DOHH2 (cell line): ENCODE measurements around the gene ROPN1B.
"Not testable (repeated sequence)": the region's sequence is repeated elsewhere in the genome, so short reads cannot be mapped to it uniquely, and the experiment has no call there.

Experiments
- EZH2phosphoT487 ChIP-seq: fragments of 200-600 bp; sonication (generic); IDR thresholded peaks from 2 replicates; pipeline ENCODE4 v1.6.1; 2017; ENCODE audit warnings: borderline replicate concordance, mild to moderate bottlenecking, antibody characterized with exemption, low read length, moderate library complexity, mixed read lengths
- TF ChIP-seq, protein P1 (sequence below): fragments of 200-600 bp; sonication (generic); IDR thresholded peaks from one replicate; pipeline ENCODE4 v1.5.1; 2014; ENCODE audit warnings: antibody characterized with exemption, mild to moderate bottlenecking, low read depth, low read length; ENCODE audit not compliant: poor library complexity, severe bottlenecking

- TF ChIP-seq, protein P1, sequence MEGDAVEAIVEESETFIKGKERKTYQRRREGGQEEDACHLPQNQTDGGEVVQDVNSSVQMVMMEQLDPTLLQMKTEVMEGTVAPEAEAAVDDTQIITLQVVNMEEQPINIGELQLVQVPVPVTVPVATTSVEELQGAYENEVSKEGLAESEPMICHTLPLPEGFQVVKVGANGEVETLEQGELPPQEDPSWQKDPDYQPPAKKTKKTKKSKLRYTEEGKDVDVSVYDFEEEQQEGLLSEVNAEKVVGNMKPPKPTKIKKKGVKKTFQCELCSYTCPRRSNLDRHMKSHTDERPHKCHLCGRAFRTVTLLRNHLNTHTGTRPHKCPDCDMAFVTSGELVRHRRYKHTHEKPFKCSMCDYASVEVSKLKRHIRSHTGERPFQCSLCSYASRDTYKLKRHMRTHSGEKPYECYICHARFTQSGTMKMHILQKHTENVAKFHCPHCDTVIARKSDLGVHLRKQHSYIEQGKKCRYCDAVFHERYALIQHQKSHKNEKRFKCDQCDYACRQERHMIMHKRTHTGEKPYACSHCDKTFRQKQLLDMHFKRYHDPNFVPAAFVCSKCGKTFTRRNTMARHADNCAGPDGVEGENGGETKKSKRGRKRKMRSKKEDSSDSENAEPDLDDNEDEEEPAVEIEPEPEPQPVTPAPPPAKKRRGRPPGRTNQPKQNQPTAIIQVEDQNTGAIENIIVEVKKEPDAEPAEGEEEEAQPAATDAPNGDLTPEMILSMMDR = peak; percentile 24
- TF ChIP-seq EZH2phosphoT487 = not testable (repeated sequence)
These were observed 32.7 kb upstream of the ROPN1B start for GRCh38 chr3:125936210-125936815.
